NCI-H510A treated with DMSO at 0.1 percent for 48 hours (cell line): ENCODE results near the gene SH3RF3.

Source experiments
- DNase-seq: peaks from one replicate; lab custom pipeline; 2025; lab: John Stamatoyannopoulos, UW

SH3RF3 gene

DNA sequence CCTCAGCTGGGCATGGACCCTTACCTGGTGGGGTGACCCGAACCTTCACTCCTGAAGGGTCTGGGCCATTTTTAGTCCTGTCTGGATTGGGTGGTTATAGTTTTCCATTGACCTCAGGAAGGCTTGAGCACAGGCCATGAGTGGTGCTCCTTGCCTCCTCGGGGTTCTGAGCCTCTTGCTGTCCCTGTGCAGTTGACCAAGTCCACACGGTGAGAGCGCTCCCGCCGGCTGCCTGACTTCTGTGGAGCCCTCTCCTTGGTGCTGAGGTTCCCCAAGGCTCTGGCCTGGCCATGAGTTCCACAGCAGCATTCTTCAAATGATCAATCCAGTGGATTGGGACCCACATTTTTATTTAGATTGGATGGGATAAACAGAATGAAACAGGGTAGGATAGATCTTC lies 325.3 kb downstream of the SH3RF3 start:
- DNase-seq, result no peak

DNA sequence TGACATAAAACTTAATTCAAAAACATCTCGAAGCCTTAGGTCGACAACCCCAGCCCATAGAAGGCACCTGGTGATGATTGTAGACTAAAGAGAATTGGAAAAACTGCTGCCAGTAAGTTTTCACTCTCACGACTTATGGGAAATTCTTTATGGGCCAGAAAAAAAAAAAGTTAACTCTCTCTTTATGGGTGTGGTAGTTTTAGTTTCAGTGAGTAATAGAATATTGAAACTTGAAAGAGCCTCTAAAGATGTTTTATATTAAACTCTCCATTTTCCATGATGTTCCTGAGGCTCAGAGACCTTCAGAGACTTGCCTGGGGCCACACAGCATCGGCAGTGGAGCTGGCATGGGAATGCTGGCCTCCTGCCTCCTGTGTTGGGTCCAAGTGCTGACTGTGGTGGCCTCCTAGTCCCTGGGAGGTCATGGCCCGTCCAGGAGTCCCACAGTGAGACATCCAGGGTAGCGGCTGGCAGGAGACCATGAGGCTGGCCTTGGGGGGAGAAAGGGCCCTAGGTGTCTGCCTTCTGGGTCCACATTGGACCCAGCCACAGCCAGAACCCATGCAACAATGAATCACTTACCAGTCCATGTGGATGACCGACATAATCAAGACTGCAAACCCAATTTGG lies 325.9 kb downstream of the SH3RF3 start:
- DNase-seq, result no peak

DNA sequence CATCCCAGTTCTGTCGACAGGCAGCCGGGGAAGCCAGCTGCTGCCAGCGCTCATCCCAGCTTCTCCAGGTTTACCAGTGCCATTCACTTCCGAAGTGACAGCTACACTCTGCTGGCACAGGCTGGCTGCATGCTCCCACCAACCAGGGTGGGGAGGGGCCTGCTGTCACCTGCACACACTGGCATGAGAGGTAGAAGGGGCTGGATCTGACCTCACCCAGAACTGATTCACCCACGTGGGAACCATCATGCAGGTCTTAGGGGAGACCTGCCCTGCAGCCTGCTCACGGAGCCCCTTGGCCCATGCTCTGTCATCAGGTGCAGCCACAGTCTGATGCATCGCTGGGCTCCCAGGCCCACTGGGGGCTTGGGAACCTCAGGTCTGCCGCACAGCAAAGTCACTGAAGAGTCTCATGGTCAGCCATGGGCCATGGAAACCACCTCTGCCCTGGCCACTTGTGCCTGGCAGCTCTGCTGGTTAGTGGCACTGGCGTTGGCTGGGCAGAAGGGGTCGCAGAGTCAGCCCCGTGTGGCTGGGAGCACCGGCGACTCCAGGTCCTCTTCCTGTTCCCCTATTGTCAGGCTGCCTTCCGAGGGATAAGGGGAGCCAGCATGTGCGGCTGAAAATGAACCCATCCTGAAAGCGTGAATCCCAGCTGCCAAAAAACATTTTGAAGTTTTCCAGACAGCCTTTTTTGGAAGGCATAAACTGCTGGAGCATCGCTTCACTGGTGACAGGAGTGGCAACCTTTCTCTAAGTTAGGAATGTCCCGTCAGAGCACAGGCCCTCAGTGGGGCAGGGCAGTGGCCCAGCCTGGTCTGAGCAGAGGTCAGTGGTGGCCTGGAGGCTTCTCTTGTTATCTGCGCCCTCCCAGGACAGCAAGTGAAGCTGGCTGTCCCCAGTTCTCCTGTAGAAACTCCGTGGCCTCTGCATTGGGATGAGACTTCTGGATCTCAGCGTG lies 327.0 kb downstream of the SH3RF3 start:
- no peak for DNase-seq

DNA sequence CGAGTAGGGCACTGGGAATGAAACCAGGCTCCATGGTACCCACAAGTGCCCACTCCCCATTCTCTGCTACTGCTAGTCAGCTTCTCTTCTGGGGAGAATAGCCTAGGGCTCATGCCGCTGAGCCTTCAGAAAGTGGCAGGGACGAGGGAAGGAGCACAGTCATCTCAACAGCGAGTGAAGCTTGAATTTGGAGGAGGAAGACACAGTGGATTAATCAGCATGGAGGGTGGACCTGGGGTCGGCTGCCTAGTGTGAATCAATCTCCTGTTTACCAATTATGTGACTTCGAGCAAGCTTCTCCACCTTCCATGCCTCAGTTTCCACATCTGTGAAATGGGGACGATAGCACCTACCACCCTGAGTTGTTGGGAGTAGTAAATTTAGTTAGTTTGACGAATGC lies 327.8 kb downstream of the SH3RF3 start:
- DNase-seq, result no peak

DNA sequence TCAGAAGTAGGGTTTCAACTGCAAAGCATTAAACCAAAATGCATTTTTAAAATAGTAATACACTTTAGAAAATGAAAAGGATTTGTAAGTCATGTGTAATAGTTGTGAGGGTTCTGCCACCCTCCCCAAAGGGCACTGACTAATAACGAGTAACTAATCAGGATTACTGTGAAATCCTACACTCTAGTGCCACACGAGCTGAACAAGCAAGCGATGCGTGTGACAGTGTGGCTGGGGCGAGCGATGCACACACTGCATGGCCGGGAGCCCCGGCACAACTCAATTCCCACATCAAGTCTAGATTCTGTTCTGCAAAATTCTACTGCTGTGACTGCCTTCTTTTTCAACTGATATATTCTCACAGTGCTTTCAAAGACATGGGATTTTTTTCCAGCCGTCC lies 328.4 kb downstream of the SH3RF3 start:
- no peak for DNase-seq

DNA sequence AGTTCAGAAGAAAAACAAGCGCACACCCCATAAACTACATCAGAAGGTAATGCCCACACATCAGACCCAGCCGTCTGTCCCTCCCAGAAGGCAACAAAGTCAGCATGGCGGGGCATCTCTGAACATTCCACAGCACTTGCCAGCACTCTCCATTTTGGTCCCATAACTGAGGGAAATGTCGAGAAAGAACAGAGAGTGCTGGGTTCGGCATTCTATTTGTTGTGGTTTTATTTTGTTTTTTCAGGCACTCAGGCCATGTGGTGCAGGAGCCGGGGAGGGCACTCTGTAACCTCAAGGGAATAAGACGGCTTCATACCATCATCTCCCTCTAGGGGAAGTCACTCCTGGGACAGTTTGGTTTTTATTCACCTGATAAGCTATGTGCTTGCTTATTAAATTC lies 328.8 kb downstream of the SH3RF3 start:
- DNase-seq, result no peak

DNA sequence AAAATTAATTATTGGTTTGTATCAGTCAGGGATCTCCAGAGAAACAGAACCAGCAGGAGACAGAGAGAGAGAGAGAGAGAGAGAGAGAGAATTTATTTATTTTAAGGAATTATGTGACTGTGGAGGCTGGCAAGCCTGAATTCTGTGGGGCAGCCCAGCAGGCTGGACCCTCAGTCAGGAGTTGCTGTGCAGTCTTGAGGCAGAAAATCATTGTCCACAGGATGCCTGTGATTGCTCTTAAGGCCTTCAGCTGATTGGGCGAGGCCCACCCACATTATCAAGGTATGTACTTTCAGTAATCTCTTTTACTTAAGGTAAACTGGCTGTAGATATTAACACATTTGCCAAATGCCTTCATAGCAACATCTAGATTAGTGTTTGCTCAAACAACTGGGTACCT lies 329.5 kb downstream of the SH3RF3 start:
- DNase-seq, result no peak

DNA sequence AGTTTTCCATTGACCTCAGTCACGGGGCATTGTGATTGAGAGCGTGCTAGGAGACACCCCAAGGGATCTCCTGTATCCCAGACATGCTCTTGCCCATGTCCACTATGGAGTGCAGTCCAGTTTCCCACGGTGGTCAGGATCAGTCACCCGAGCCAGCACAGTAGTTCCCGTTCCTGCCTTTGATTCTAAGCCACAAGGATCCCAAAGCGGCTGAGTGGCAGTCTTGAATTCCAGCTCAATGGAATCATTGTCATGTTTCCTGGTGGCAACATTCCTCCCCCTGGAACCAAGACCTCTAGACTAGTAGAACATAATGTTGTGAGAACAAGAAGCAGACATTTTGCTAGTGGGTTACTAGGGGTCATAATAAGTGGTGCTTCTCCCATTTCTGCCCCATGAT lies 330.5 kb downstream of the SH3RF3 start:
- no peak for DNase-seq

DNA sequence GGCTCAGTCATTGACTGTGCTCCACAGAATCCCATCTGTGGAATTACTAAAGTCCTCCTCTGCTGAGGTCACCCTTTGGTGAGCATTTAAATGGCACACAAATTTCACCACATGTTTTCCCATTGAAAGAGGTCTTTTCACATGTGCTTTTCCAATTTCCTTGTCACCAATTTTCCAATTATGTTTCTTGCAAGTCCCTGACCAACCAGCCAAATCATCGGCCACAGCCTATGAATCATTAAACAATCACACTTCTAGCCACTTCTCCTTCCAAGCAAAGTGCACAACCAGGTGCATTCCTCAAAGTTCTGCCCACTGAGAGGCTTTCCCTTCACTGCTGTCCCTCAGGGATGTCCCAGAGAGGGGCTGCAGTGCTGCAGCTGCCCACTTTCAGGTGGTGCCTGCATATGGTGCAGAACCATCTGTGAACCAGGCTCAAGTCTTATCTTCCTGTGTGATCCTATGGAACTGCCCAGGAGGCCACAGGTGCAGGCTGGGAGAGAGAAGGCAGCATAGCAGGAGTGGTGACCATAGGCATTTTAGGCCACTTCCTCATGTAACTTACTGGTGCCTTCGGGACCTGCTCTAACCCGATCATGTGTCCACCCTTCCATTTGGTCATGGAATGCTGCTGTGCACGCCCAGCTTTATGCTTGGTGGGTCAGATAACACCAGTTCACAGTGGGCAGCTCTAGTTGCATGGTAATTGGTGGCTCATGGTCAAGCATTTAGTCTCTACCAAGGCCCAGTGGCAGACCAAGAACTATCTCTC lies 331.7 kb downstream of the SH3RF3 start:
- no peak for DNase-seq

DNA sequence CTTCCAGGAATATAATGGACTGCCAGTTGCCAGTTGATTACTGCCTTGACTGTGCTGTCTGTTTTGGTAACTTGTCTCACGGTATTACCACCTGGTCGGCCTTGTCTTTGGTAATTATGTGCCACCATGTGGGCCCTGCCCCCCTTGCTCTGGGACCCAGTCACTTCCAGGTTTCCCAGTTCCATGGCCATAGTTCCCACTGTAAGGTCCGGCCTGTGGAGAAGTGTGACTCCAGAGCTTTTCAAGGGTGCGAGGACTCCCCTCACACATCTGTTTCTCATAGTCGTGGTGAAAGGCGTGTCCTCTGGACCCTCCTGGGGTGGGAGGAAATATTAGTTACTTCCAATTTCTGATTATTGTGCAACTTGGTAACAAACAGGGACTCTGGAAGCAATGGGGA lies 334.2 kb downstream of the SH3RF3 start:
- DNase-seq, result no peak

DNA sequence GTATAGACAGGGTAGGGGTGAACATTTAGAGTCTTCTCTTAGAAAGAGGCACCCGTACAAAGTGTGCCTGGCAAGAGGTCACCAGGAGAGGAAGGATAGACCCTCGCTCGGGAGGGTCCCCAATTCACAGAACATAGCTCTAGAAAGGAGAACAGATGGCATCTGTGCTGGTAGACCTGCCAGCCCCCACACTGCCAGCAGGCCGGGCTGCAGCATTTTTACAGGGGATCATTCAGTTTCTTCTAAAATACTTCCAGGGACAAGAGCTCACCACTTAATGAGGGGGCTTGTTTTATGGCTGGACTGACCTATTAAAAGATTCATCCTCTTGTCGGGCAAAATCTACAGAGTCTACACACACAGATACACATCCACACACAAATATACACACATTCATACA lies 334.9 kb downstream of the SH3RF3 start:
- DNase-seq, result no peak

DNA sequence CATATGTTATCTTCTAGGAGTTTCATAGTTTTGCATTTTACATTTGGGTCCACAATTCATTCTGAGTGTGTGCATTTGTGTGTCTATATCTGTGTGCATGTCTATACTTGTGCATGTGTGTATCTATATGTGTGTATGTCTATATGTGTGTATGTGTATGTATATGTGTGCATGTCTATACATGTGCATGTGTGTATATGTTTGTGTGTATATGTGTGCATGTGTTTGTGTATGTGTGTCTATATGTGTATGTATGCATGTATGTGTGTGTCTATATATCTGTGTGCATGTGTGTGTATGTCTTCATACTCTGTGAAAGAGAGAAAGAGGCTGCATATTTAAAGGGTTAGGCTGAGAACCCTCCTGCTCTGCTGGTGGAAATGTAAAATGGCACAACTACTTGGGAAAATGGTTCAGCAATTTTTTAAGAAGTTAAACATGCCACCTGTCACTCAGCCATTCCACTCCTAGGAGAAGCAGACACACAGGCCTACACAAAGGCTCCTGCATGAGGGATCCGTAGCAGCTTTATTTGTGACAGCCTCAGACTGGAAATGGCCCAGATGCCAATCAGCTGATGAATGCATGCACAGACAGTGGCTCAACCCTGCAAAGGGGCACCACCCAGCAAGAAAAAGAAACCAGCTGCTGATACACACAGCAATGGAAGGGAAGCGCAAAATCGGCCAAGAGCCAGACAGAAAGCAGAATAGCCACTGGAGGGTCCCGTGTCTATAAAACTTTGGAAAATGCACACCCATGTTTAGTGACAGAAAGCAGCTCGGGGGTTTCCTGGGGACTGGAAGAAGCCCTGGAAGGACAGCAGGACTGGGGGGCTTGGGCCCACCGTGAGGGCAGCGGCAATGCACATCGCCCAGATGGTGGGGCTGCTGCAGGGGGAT lies 337.9 kb downstream of the SH3RF3 start:
- no peak for DNase-seq

DNA sequence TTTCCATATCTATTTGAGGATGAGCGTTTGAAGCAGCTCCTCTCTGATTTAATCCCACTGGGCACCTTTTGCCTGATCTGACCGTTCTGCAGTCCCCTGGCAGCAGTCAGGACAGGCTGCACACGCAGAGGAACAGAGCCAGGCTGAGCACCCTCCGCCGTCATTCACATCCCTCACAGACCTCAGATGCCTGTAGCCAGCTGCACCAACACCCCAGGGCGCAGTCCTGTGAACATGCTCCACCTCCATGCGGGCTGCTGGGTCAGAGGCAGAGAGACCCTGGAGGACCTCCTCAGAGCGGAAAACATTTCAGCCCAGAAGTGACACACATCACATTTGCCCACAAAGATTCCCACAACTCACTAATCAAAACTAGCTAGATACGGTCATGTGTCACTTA lies 338.7 kb downstream of the SH3RF3 start:
- no peak for DNase-seq

DNA sequence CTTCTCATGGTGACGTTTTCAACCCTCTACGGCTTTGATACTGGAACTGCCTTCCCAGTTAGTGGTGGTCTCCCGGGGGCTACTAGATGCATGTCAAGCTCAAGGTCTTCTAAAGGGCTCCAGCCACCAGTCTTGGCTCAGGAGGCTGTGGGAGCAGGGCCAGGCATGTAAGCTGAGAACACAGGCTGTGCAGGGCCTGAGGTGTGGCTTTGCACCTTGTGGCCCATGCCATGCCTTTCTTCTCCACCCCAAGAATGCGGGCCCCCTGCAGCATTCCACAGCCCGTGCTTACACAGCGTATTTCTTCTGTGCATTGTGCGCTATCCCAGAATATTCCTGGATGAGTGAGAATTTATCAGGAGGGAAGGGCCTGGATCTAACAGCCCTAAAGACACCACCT lies 339.9 kb downstream of the SH3RF3 start:
- no peak for DNase-seq

DNA sequence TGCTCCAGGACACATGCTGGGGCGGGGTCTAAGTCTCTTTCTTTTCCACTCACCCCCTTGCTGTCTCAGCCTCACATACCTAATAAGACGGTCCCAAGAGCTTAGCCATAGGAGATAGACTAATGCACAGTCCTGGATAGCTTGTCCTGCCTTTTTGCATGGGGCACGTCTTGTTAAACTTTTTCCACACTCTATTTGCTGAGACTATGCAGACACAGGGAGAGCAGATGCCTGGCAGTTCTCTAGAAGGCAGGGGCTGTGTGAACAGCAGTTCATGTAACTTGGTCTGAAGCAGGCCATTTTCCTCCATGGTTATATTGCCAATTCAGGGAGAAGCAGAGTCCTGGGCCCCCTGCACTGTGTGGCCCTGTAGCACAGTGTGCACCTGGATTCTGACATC lies 342.7 kb downstream of the SH3RF3 start:
- no peak for DNase-seq

DNA sequence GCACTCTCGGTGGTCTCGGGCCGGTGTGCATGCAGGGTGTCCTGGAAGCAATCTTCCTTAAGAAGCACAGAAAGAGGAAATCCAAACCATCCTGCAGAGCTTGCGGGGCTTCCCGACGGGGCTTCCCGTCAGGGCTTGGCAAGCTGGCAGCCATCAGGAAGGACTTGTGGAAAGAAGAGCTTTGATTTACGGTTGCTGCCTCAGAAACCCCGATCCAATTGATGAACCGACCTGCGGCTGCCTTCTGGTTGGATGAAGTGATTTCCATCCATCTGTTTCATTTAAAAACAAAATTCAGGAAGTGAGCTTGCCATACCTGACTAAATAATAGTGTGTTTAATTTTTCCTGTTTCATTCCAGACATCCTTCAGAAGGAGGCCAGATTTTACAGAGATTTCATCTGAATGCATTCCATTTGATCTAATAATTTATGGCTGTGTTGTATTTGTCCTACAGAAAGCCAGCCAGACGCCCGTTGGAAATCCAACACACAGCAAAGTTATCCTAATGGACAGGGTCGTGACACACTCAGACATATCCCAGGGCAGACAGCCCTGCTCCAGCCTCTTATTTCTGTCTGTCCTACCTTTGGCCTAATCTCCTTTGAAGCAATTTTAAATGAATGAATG lies 343.4 kb downstream of the SH3RF3 start:
- no peak for DNase-seq

DNA sequence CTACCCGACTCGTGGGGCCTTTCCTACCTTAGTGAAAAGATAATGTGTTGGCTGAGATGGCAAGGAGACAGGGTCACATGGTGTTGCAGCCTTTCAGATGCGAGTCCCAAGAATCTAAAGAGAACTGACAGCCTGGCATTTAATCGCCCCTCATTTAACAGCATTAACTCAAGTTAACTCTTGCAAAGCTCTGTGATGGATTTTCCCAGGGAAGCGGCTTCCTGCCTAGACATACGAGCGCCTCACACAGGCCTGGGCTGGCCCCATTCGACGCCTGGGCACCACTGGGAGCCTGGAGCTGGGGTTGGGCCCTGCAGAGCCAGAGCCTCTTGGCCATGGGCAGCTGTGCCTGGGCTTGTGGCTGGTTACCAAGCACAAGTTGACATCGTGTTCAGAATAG lies 344.0 kb downstream of the SH3RF3 start:
- no peak for DNase-seq

DNA sequence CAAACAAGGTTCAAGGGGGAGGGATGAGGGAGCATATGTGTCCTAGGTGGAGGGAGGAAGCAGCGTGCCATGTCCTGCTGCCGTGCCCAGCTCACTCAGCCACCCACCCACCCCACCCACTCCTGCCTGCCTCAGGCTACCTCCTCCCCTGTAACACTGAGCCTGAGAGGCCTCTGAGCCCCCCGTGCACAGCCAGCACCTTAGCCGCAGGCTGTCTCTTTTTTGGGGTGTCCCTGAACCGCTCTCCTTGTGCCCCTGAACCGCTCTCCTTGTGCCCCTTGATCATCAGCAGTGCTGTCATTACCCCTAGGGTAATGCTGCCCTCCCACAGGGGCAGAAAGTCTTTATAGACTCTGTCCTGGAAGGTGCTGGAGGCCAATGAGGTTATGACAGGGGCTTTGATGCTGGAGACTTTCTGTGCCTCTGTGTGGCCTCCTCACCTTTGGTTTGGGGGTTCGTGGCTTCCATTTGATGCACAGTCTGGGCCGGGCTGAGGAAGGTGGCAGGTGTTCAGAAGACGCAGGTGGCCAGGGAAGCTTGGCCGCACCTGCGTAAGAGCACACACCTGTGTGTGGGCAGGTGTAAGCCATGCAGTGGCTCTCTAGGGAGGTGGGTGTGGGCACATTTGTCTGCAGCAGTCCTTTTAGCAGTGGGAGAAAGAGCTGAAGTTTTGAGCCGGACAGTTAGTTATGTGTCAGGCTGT lies 344.8 kb downstream of the SH3RF3 start:
- peak; percentile 57 for DNase-seq

DNA sequence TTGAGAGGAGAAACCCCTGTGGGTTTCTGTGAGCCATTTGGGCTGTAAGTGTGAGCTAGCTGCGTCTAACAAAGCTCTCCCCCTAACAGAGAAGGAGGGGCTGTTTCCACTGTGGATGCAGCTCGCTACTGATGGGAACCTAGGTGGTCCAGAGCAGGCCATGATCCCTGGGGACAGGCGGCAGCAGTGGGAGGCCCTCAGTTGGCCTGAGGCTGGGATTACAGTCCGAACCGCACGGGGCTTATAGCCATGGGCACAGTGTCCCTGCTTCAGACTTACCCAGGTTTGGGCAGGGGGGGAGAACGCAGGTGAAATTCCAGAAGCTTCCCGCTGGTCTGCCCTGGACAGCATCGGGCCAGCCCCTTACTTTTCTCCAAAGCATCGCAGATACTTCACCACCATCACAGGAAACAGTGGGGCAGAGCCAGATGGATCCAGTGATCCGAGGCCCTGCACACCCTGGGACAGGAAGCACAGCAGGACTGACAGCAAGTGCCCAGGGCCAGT lies 345.4 kb downstream of the SH3RF3 start:
- no peak for DNase-seq

DNA sequence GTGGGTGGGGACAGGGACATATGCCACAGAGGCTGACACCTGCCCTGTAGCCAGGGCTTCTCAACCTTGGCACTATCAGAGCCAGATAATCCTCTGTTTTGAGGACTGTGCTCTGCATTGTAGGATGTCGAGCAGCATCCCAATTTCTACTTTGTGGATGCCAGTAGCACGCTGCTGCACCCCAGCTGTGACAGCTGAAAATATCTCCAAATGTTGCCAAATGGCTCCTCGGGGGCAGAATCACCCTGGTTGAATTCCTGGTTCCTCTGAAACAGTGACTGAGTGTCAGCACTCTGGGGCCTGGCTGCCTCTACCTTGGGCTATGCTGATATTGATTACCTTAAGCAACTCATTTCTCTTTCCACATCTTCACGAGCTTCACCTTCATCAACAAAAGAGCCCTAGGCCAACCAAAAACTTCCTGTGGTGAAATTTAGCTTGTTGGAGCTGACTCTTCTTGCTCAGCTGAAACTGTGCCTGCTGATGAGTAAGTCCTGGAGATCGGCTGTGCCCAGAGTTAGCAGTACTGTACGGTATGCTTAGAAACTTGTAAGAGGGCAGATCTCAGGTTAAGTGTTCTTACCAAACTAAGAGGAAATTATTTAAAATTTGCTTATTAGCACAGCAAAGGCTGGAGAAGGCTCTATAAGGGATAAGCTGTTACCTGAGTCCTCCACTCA lies 346.7 kb downstream of the SH3RF3 start:
- DNase-seq, result no peak
